Stimulated activated CD4-positive, alpha-beta T cell treated with anti-CD3 and anti-CD28 coated beads, Interleukin-15, amount 100 ng/mL, for 1 hour (primary cell): Measurements from ENCODE around the gene CYP39A1.

ENCODE experiments used
- DNase-seq, 2 donors: peaks; one replicate each; pipeline ENCODE4 v3.0.0-alpha.2; 2020; ENCODE audit warnings: low read depth in 1 of 2, low spot score in 1 of 2

Gene CYP39A1

GRCh38 chr6:46517202-46517601, 135.4 kb downstream of the CYP39A1 start:
- DNase-seq = no peak

GRCh38 chr6:46513533-46513932, 139.1 kb downstream of the CYP39A1 start:
- no peak for DNase-seq

GRCh38 chr6:46511320-46511719, 141.3 kb downstream of the CYP39A1 start:
- no peak for DNase-seq

- DNase-seq = no peak
These were observed 142.0 kb downstream of the CYP39A1 start for GRCh38 chr6:46510651-46511050.

GRCh38 chr6:46509981-46510510, 142.6 kb downstream of the CYP39A1 start:
- no peak for DNase-seq

- DNase-seq = no peak
These were observed 143.6 kb downstream of the CYP39A1 start for GRCh38 chr6:46509063-46509462.

GRCh38 chr6:46507426-46507825, 145.2 kb downstream of the CYP39A1 start:
- DNase-seq = no peak

GRCh38 chr6:46505693-46506512, 146.7 kb downstream of the CYP39A1 start:
- no peak for DNase-seq

GRCh38 chr6:46504242-46504641, 148.4 kb downstream of the CYP39A1 start:
- no peak for DNase-seq

- no peak for DNase-seq
These were observed 150.0 kb downstream of the CYP39A1 start for GRCh38 chr6:46502486-46503119.

- no peak for DNase-seq
These were observed 151.2 kb downstream of the CYP39A1 start for GRCh38 chr6:46501136-46502089.

- DNase-seq = no peak
These were observed 152.2 kb downstream of the CYP39A1 start for GRCh38 chr6:46500382-46500781.
